GM10266 (cell line): Measurements from ENCODE around the gene ASIC1.
A peak's percentile ranks its signal among the peaks of the same experiment; 100 is the strongest.

ENCODE experiments used
- DNase-seq: peaks from one replicate; pipeline ENCODE4 v3.0.0; 2012; ENCODE audit errors: extremely low spot score
- TF ChIP-seq, protein P1 (sequence below): IDR thresholded peaks from 2 replicates; pipeline ENCODE4 v1.5.1; 2012; ENCODE audit warnings: mild to moderate bottlenecking, low read depth; ENCODE audit not compliant: control insufficient read depth, insufficient read depth; ENCODE audit errors: missing control alignments

Gene ASIC1

DNA sequence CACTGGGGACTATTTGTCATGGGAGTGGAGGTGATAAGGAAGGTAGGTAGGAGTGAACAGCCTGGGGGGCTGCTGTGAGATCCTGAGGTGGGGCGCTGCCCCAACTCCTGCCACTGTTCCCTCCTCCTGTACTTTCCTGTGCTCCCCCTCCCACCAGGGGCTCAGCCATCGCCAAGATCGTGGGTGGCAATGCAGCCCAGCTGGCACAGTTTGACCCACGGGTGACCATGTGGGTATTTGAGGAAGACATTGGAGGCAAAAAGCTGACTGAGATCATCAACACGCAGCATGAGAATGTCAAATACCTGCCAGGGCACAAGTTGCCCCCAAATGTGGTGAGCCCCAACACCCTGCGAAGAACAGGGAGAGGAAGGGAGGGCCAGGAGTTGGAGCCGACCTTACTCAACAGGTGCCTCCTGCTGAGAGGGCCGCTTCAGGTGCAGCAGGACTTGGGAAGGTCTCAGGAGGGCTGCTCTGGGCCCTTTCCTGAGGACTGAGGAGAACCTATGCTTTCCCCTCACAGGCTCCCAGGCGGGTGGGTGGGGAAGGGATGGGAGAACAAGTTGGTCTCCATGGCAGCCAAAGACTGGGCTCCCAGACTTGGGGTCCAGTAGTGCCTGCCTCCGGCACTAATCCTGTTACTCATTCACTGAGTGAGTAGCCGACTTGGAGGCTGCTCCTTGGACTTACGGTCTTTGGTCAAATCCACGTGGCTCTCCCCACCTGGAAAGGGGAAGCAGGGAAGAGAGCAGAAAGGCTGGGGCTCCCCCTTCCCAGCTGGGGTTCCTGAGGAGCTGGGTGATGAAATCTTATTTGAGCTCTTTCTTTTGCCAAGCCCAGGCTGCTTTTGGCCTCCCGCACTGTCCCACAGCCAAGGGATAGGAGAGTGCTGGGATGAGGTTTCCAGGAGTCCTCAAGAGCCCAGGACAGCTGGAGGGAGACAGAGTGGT is 47.3 kb downstream of the ASIC1 start:
- no peak for DNase-seq

DNA sequence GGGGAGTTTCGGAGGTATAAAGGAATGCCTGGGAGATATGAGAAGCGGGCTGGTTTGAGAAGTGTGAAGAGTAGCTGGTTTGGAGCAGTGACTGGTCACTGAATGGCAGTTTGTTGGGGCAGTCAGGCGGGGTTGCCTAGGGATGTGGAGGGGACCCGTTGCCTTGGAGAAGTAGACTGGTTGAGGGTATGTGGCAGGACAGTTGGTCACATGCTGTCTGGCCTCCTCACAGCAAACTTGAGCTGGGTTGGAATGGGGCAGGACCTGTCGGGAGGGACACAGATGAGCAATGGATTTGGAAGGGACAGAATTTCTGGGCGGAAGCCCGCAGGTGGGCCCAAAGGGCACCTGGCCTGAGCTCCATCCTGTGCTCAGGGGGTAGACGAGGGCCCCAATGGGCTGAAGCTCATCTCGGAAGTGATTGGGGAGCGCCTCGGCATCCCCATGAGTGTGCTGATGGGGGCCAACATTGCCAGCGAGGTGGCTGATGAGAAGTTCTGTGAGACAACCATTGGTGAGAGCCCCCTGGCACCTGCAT is 48.6 kb downstream of the ASIC1 start:
- TF ChIP-seq, protein P1, sequence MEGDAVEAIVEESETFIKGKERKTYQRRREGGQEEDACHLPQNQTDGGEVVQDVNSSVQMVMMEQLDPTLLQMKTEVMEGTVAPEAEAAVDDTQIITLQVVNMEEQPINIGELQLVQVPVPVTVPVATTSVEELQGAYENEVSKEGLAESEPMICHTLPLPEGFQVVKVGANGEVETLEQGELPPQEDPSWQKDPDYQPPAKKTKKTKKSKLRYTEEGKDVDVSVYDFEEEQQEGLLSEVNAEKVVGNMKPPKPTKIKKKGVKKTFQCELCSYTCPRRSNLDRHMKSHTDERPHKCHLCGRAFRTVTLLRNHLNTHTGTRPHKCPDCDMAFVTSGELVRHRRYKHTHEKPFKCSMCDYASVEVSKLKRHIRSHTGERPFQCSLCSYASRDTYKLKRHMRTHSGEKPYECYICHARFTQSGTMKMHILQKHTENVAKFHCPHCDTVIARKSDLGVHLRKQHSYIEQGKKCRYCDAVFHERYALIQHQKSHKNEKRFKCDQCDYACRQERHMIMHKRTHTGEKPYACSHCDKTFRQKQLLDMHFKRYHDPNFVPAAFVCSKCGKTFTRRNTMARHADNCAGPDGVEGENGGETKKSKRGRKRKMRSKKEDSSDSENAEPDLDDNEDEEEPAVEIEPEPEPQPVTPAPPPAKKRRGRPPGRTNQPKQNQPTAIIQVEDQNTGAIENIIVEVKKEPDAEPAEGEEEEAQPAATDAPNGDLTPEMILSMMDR, result no peak
- DNase-seq, result no peak

More for the DNA sequence above, 47.3 kb downstream of the ASIC1 start:
- TF ChIP-seq, protein P1, result no peak

DNA sequence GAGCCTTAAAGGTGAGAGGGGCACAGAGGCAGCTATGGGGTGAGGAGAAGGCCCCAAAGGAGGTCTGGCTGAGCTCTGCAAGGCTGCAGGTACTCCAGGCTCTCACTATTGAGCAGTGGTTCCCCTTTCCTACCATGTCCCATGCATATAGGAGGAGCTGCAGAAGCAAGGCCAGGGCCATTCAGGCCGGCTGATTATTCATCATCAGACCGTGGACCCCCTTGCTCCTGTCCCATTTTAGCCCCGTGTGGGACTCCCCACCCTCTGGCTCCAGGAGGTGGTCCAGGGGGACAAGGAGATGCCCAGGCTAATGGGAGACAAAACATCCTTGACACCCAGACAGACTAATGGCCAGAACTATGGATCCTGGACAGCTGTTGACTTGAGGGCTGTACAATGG is 49.5 kb downstream of the ASIC1 start:
- TF ChIP-seq, protein P1, result no peak
- no peak for DNase-seq

DNA sequence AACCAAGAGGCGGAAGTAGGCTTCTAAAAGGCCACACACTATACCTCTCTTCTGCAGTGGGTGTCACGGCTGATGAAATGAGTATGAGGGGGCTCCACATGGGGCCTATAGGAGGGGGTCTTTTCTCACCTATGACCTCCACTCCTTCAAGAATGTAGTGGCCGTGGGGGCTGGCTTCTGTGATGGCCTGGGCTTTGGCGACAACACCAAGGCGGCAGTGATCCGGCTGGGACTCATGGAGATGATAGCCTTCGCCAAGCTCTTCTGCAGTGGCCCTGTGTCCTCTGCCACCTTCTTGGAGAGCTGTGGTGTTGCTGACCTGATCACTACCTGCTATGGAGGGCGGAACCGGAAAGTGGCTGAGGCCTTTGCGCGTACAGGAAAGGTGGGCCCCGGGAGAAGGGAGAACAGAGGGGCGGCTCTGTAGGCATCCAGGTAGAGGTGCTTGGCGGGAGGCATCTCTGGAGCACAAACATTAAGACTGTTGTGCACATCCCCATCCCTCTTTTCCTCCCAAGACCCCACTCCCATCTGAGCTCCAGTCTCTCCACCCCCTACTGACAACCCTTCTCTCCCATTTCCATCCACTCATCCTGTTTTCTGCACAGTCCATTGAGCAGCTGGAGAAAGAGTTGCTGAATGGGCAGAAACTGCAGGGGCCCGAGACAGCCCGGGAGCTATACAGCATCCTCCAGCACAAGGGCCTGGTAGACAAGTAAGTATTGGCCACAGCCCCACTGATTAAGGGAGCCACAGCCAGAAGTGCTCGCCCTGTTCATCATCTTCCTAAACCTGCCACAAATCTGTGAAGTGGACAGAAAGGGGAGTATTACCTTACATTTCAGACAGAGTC is 50.2 kb downstream of the ASIC1 start:
- no peak for DNase-seq
- TF ChIP-seq, protein P1, result no peak

DNA sequence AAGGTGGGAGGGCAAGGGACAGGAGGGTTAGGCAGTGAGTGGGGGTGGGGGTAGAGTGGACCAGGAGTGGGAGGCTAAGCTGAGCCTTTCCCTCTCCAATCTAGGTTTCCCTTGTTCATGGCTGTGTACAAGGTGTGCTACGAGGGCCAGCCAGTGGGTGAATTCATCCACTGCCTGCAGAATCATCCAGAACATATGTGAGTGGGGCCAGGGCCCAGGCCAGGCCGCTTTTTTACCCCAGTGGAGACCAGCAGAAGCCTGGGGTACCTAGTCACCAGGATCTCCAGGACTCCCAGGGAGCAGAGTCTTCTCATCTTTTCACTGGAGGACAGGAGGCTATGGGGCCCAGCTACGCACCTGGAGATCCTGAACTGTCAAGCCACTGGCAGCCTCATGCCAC is 51.9 kb downstream of the ASIC1 start:
- DNase-seq, result no peak
- TF ChIP-seq, protein P1, result no peak

DNA sequence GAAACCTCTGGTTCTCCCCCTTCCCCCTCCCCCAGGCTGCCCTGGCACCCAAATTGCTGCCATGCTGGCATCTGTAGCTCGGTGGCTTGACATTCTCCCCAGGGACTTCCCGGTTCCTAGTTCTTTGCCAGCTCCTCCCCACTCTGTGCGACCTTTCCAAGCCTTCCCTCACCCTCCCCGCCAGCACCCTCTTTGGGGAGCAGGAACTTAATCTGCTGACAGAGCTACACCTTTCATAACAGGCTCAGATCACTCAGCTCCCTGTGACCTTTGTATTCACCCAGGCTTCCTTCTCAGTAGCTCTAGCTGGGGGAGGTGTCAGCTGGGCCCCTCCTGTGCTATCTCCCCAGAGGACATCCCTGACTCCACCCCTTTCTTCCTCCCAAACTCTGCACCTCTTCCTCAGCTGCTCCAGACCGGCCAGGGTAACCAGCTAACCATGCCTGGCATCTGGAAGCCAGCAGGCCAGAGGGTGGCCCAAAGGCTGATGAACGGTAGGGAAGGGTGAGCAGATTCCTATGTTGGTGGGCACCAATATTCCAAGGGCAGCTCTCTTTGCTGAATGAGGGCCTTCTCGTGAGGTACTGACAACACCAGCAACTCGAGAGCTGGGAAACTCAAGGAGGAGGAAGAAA is 52.8 kb downstream of the ASIC1 start:
- TF ChIP-seq, protein P1, result no peak
- peak; percentile 50 for DNase-seq
